Gastrocnemius medialis (tissue), 4 donors: ENCODE data around the gene ADGRF3. TPM values are rescaled to one million over a fixed set of nuclear protein-coding genes. Genes with fewer than 3 reads are reported as not detected.
"Not testable (repeated sequence)": the region's sequence is repeated elsewhere in the genome, so short reads cannot be mapped to it uniquely, and the experiment has no call there.

Source experiments
- ATAC-seq, 2 donors: fragments of 150-250 bp; one replicate each; pipeline ENCODE4 v1.9.1; 2016
- DNase-seq, 2 donors: peaks; one replicate each; pipeline ENCODE4 v3.0.0-alpha.2; 2019
- H3K27ac ChIP-seq, 4 donors: fragments of 200-600 bp; sonication (generic); 1 replicate in 1 of 4; 2 replicates in 3 of 4; pipeline ENCODE4 v1.5.1; 2016 to 2018; ENCODE audit warnings: mild to moderate bottlenecking in 2 of 4, moderate library complexity in 1 of 4
- H3K27me3 ChIP-seq, 3 donors: fragments of 200-600 bp; sonication (generic) in 2 of 3; 1 replicate in 1 of 3; 2 replicates in 2 of 3; pipeline versions ENCODE4 v1.5.1 to v1.6.0; 2016 to 2019; ENCODE audit warnings: mild to moderate bottlenecking in 1 of 3, moderate library complexity in 1 of 3
- H3K36me3 ChIP-seq, 2 donors: fragments of 200-600 bp; sonication (generic) in 1 of 2; one replicate each; pipeline ENCODE4 v1.5.1; 2017 to 2018
- H3K4me1 ChIP-seq, 2 donors: fragments of 200-600 bp; sonication (generic) in 1 of 2; one replicate each; pipeline ENCODE4 v1.5.1; 2016 to 2017; ENCODE audit warnings: mild to moderate bottlenecking in 2 of 2
- H3K4me3 ChIP-seq, 4 donors: fragments of 200-600 bp; sonication (generic) in 3 of 4; 1 replicate in 1 of 4; 2 replicates in 3 of 4; pipeline ENCODE4 v1.5.1; 2016 to 2019; ENCODE audit warnings: mild to moderate bottlenecking in 2 of 4
- H3K9me3 ChIP-seq, 3 donors: fragments of 200-600 bp; sonication (generic) in 2 of 3; 1 replicate in 1 of 3; 2 replicates in 2 of 3; pipeline ENCODE4 v1.5.1; 2016 to 2019
- POLR2A ChIP-seq, 2 donors: fragments of 450-650 bp; IDR thresholded peaks; one replicate each; pipeline ENCODE4 v1.6.1; 2017; ENCODE audit warnings: antibody characterized with exemption in 2 of 2, mild to moderate bottlenecking in 2 of 2, moderate library complexity in 2 of 2
- in situ Hi-C, 4 donors: fragments of 200-750 bp; cut with MboI; loops; one replicate each; pipeline versions ENCODE4 v1.15.0 to v1.8.0; 2017; ENCODE audit warnings: low sequenced_read_pairs in 4 of 4
- intact Hi-C: fragments of 100-400 bp; cut with DNase I; formaldehyde crosslinking; loops from one replicate; pipeline ENCODE4 v1.15.1; 2023; ENCODE audit warnings: low total_unique reads
- total RNA-seq, 4 donors: library from RNA; depleted of rRNA; stranded (reverse); fragments of >200 nt; gene quantifications; one replicate each; pipeline versions ENCODE4 v1.1.0 to v1.2.3, GENCODE V29; 2016
- TF ChIP-seq, protein P1 (sequence below), 5 experiments: fragments of 450-650 bp in 3 of 5; fragments of 200-600 bp in 2 of 5; sonication (generic) in 2 of 5; IDR thresholded peaks in 4 of 5; conservative IDR thresholded peaks in 1 of 5; 1 replicate in 4 of 5; 2 replicates in 1 of 5; pipeline ENCODE4 v1.5.1; 2016 to 2019; ENCODE audit warnings: antibody characterized with exemption in 5 of 5, mild to moderate bottlenecking in 3 of 5, moderate library complexity in 3 of 5

ADGRF3 gene
- total RNA-seq, 4 donors from 2014 or later: not detected

DNA sequence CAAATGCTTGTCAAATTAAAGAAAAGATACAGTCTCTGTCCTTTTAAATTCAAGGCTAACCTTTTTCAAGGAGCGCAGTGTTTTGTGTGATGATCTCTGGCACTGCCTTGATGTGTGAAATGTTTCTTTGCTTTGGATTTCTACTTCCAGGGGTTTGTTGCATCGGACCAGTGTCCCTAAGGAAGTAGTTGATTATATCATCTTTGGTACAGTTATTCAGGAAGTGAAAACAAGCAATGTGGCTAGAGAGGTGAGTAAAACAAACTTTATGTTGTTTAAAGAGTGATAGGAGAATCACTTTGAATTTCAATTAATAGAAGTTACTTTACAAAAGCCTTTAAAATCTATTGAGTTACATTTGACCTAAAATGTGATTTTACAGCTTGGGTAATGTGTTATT lies 73.1 kb downstream of the ADGRF3 start:
- intact Hi-C loops (no loop called here), in situ Hi-C loops (no loop called here)
- H3K4me3 ChIP-seq: peak overlapping the region in 1 of 4 donors; percentile 8
- peaks cover 0 to 38% of the 10 kb centered on the region in 2 donors for H3K36me3 ChIP-seq
- peaks cover 32 to 35% of the 10 kb centered on the region in 2 donors for H3K4me1 ChIP-seq
- ATAC-seq (no peak), DNase-seq (no peak)
- H3K27ac ChIP-seq: peak overlapping the region; percentile 81 to 84 (median 82)
- no peaks in the 10 kb centered on the region for H3K9me3 ChIP-seq
- TF ChIP-seq POLR2A (IDR thresholded peaks at IDR 0.05): no peak
- TF ChIP-seq, protein P1, sequence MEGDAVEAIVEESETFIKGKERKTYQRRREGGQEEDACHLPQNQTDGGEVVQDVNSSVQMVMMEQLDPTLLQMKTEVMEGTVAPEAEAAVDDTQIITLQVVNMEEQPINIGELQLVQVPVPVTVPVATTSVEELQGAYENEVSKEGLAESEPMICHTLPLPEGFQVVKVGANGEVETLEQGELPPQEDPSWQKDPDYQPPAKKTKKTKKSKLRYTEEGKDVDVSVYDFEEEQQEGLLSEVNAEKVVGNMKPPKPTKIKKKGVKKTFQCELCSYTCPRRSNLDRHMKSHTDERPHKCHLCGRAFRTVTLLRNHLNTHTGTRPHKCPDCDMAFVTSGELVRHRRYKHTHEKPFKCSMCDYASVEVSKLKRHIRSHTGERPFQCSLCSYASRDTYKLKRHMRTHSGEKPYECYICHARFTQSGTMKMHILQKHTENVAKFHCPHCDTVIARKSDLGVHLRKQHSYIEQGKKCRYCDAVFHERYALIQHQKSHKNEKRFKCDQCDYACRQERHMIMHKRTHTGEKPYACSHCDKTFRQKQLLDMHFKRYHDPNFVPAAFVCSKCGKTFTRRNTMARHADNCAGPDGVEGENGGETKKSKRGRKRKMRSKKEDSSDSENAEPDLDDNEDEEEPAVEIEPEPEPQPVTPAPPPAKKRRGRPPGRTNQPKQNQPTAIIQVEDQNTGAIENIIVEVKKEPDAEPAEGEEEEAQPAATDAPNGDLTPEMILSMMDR (IDR thresholded peaks at IDR 0.05 in 4 of 5, conservative IDR thresholded peaks at IDR 0.05 in 1 of 5): no peak
- no peaks in the 10 kb centered on the region for H3K27me3 ChIP-seq

DNA sequence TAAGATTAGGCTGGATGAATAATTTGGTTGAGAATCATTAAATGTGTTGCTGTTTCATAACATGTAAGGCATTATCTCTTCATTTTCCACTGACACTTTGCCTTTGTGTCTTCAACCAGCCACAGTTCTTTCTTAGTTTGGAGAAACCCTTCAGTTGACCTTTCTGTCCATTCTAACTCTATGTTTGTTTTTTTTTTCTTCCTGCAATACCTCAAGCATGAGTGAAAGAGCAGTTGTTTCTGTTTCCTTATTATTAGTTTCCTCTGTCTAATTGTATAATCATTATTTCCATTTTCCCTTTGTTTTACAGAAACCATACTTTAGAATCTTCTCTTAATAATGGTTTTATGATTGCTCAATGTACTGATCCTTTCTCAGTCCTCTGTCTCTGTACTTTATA lies 76.2 kb downstream of the ADGRF3 start:
- TF ChIP-seq, protein P1 (IDR thresholded peaks at IDR 0.05 in 4 of 5, conservative IDR thresholded peaks at IDR 0.05 in 1 of 5): no peak
- H3K27ac ChIP-seq: peak overlapping the region; percentile 48 to 84 (median 82)
- intact Hi-C loops (no loop called here), in situ Hi-C loops (no loop called here)
- H3K36me3 ChIP-seq: peaks cover 0 to 27% of the 10 kb centered on the region in 2 donors
- H3K4me1 ChIP-seq: peaks cover 27 to 32% of the 10 kb centered on the region in 2 donors
- H3K27me3 ChIP-seq: no peaks in the 10 kb centered on the region
- DNase-seq (no peak), ATAC-seq (no peak)
- H3K9me3 ChIP-seq: no peaks in the 10 kb centered on the region
- H3K4me3 ChIP-seq: no peak overlapping the region

DNA sequence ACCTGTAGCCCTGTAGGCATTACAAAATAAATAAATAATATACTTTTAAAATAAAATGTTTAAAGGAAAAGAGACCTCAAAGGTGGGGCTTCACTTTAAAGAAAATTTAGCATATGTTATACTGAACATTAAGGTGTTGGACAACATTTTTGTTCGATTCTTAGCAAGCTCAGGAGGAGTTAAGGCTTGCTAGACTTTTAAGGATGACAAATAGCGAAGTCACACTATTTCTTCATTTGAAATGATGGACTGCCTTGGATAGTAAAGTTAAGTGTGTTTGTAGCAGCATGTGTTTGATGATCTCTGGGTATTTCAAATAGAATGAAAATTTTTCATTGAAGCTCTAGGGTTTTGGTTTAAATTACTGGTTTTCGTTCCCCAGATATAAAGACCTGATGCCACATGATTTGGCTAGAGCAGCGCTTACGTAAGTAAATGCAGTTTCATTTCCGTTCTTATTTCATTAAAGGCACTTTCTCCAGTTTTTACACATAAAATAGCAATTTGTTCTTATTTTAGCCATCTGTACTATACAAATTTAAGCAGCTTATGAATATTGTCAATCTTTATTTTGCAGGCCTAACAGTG lies 76.9 kb downstream of the ADGRF3 start:
- Histone ChIP-seq H3K4me1 (peaks cover 20 to 25% of the 10 kb centered on the region in 2 donors), H3K27ac (peak overlapping the region; percentile 48 to 84 (median 82)), H3K36me3 (peaks cover 0 to 34% of the 10 kb centered on the region in 2 donors), H3K9me3 (no peaks in the 10 kb centered on the region), H3K4me3 (no peak overlapping the region), H3K27me3 (no peaks in the 10 kb centered on the region)
- in situ Hi-C loops (no loop called here), intact Hi-C loops (no loop called here)
- ATAC-seq (no peak), DNase-seq (no peak)
- TF ChIP-seq, protein P1 (IDR thresholded peaks at IDR 0.05 in 4 of 5, conservative IDR thresholded peaks at IDR 0.05 in 1 of 5): no peak
- no peak for TF ChIP-seq POLR2A (IDR thresholded peaks at IDR 0.05)

DNA sequence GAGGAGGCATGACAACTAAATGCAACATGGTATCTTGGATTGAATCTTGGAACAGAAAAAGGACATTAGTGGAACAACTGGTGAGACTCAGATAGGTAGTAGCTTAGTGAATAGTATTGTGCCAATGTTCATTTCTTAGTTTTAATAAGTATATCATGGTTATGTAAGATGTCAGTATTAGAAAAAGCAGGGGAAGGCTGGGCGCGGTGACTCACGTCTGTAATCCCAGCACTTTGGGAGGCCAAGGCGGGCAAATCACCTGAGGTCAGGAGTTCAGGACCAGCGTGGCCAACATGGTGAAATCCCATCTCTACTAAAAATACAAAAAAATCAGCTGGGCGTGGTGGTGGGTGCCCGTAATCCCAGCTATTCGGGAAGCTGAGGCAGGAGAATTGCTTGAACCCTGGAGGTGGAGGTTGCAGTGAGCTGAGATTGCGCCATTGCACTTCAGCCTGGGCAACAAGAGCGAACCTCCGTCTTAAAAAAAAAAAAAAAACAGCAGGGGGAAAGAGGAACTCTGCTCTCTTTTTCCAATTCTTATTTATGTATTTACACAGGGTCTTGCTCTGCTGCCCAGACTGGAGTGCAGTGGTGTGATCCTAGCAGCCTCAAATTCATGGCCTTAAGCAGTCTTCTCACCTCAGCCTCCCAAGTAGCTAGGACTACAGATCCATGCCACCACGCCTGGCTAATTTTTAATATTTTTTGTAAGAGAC lies 77.8 kb downstream of the ADGRF3 start:
- H3K4me3 ChIP-seq, H3K27me3 ChIP-seq, H3K9me3 ChIP-seq, ATAC-seq, in situ Hi-C loops, DNase-seq: not testable (repeated sequence)
- Histone ChIP-seq H3K4me1 (peaks cover 16 to 17% of the 10 kb centered on the region in 2 donors), H3K36me3 (peaks cover 0 to 43% of the 10 kb centered on the region in 2 donors), H3K27ac (peak overlapping the region; percentile 48 to 84 (median 82))
- intact Hi-C loops: loop anchor here (1.0 kb wide), 1 partner anchor 9 kb away; no protein-coding TSS in a partner anchor

DNA sequence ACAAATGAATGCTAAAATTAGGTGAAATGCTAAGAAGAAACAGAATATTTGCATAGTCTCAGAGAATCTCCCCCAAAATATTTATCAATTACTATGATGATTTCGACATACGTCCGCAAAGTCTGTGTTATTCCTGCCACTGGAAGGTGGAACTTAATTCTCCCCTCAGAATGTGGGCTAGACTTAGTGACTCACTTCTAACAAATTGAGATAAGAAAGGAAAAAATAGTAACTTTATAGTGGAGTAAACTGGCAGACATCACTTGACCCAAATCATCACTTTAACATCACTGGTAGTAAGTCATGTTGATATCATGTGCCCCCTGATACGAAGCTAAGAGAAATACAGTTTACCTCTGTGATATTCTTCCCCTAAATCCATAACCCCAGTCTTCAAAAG lies 78.4 kb downstream of the ADGRF3 start:
- no peak for ATAC-seq
- Histone ChIP-seq H3K9me3 (no peaks in the 10 kb centered on the region), H3K36me3 (peaks cover 0 to 49% of the 10 kb centered on the region in 2 donors), H3K27ac (peak overlapping the region; percentile 35 to 84 (median 82)), H3K27me3 (no peaks in the 10 kb centered on the region), H3K4me3 (no peak overlapping the region), H3K4me1 (peaks cover 10 to 11% of the 10 kb centered on the region in 2 donors)
- intact Hi-C loops: loop anchor here (1.0 kb wide), 1 partner anchor 8 kb away; no protein-coding TSS in a partner anchor
- TF ChIP-seq, protein P1 (IDR thresholded peaks at IDR 0.05 in 4 of 5, conservative IDR thresholded peaks at IDR 0.05 in 1 of 5): no peak
- in situ Hi-C loops: no loop called here
- no peak for DNase-seq

DNA sequence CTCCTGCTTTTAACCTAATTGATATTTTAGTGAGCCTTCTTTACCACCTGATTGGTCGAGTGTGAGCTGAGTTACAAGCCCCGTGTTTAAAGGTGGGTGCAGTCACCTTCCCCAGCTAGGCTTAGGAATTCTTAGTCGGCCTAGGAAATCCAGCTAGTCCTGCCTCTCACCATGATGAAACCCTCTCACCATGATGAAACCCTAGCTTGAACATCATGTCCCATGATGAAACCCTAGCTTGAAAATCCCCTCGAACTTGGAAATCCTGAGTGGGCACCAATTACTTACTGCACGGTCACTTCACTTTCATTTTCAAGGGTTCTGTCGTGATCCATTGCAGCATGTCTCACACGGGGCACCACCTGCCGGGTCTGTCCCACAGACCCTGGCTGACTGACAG lies 87.8 kb downstream of the ADGRF3 start:
- H3K4me3 ChIP-seq, in situ Hi-C loops, H3K9me3 ChIP-seq, intact Hi-C loops, DNase-seq, H3K27me3 ChIP-seq: not testable (repeated sequence)
- Histone ChIP-seq H3K27ac (peak overlapping the region; percentile 65 to 95 (median 67)), H3K36me3 (peaks cover 0 to 58% of the 10 kb centered on the region in 2 donors), H3K4me1 (peaks cover 32 to 48% of the 10 kb centered on the region in 2 donors)
- peak; percentile 56 to 85 for ATAC-seq
